ENCODE data around the gene OR52L1.
"Not testable (repeated sequence)": the region's sequence is repeated elsewhere in the genome, so short reads cannot be mapped to it uniquely, and the experiment has no call there.

The OR52L1 gene

GRCh38 chr11:5992604-5993251 lies 5.9 kb upstream of the OR52L1 start:
- no peak overlapping the region for H3K27ac ChIP-seq (ENCODE audit: low read length)

DNA sequence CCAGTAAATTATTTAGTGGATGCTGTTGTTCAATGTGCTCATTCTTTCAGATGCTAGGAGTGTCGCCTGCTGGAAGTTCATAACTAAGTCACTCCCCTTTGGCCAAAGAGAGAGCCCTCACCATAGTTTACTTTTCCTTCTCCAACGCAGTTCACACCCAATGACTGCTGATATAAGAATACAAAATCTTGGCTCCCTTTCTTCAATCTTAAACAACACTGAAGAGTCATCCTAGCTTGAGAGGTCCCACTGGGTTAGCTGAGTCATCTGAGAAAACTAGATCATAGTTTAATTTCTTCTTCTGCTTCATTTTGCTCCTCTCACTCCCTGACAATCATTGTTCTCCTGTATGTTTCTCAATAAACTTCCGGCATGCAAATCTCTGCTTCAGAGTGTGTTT lies 5.4 kb upstream of the OR52L1 start:
- no peak overlapping the region for H3K4me3 ChIP-seq (ENCODE audit: low read depth in 1 of 2, low read length in 2 of 2)
- H3K27ac ChIP-seq (ENCODE audit: low read length): no peak overlapping the region
- H3K4me1 ChIP-seq (ENCODE audit: control insufficient read depth in 1 of 2, insufficient read depth in 2 of 2, low read length in 2 of 2): no peaks in the 10 kb centered on the region
- no peaks in the 10 kb centered on the region for H3K9me3 ChIP-seq (ENCODE audit: control insufficient read depth in 1 of 2, low read length in 2 of 2)
- no peaks in the 10 kb centered on the region for H3K36me3 ChIP-seq (ENCODE audit: control insufficient read depth in 1 of 2, insufficient read depth in 2 of 2, low read length in 2 of 2)
- H3K27me3 ChIP-seq (ENCODE audit: low read depth, low read length): no peaks in the 10 kb centered on the region

More at GRCh38 chr11:5992604-5993251, 5.9 kb upstream of the OR52L1 start:
- no peaks in the 10 kb centered on the region for H3K4me1 ChIP-seq (ENCODE audit: control insufficient read depth in 1 of 2, insufficient read depth in 2 of 2, low read length in 2 of 2)
- no peak overlapping the region for H3K4me3 ChIP-seq (ENCODE audit: low read depth in 1 of 2, low read length in 2 of 2)
- no peaks in the 10 kb centered on the region for H3K36me3 ChIP-seq (ENCODE audit: control insufficient read depth in 1 of 2, insufficient read depth in 2 of 2, low read length in 2 of 2)
- no peaks in the 10 kb centered on the region for H3K9me3 ChIP-seq (ENCODE audit: control insufficient read depth in 1 of 2, low read length in 2 of 2)
- no peaks in the 10 kb centered on the region for H3K27me3 ChIP-seq (ENCODE audit: low read depth, low read length)

DNA sequence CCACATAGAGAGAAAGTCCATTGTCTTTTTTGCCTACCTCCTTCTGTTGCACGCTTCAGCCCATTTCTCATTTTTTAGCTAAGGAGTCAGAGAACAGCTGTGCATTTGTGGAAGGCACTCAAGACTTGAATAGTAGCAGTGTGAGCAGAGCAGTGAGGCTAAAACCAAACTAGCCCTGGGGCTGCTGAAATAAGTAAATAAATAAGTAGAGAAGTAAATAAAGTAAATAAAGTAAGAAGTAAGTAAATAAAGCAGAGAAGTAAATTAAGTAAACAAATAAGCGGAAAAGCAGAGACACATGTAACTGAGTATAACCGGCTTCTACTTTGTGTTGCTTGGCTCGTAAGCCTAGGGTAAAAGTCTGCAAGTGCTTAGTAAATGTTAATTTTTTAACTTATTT lies 2.4 kb upstream of the OR52L1 start:
- no peak overlapping the region for H3K27ac ChIP-seq (ENCODE audit: low read length)
- H3K4me1 ChIP-seq (ENCODE audit: control insufficient read depth in 1 of 2, insufficient read depth in 2 of 2, low read length in 2 of 2): no peaks in the 10 kb centered on the region
- no peaks in the 10 kb centered on the region for H3K36me3 ChIP-seq (ENCODE audit: control insufficient read depth in 1 of 2, insufficient read depth in 2 of 2, low read length in 2 of 2)
- no peaks in the 10 kb centered on the region for H3K9me3 ChIP-seq (ENCODE audit: control insufficient read depth in 1 of 2, low read length in 2 of 2)
- no peaks in the 10 kb centered on the region for H3K27me3 ChIP-seq (ENCODE audit: low read depth, low read length)
- H3K4me3 ChIP-seq (ENCODE audit: low read depth in 1 of 2, low read length in 2 of 2): no peak overlapping the region

GRCh38 chr11:5983443-5983842 lies 3.3 kb downstream of the OR52L1 start:
- H3K27ac ChIP-seq (ENCODE audit: low read length): no peak overlapping the region
- H3K4me3 ChIP-seq (ENCODE audit: low read depth in 1 of 2, low read length in 2 of 2): no peak overlapping the region
- H3K9me3 ChIP-seq (ENCODE audit: control insufficient read depth in 1 of 2, low read length in 2 of 2): no peaks in the 10 kb centered on the region
- H3K27me3 ChIP-seq (ENCODE audit: low read depth, low read length): no peaks in the 10 kb centered on the region
- H3K4me1 ChIP-seq (ENCODE audit: control insufficient read depth in 1 of 2, insufficient read depth in 2 of 2, low read length in 2 of 2): no peaks in the 10 kb centered on the region
- H3K36me3 ChIP-seq (ENCODE audit: control insufficient read depth in 1 of 2, insufficient read depth in 2 of 2, low read length in 2 of 2): no peaks in the 10 kb centered on the region

- no peaks in the 10 kb centered on the region for H3K36me3 ChIP-seq (ENCODE audit: control insufficient read depth in 1 of 2, insufficient read depth in 2 of 2, low read length in 2 of 2)
- H3K4me1 ChIP-seq (ENCODE audit: control insufficient read depth in 1 of 2, insufficient read depth in 2 of 2, low read length in 2 of 2): no peaks in the 10 kb centered on the region
These were observed 13.3 kb downstream of the OR52L1 start for GRCh38 chr11:5973530-5973929.

GRCh38 chr11:5968394-5968793 lies 18.4 kb downstream of the OR52L1 start, which contains the start of gene OR56A5:
Gene OR56A5, minus strand, starts transcription at chr11:5968494. Its CDS starts 0 bp downstream, at chr11:5968494.
- Histone ChIP-seq H3K27me3 (ENCODE audit: low read depth, low read length) (no peaks in the 10 kb centered on the region), H3K36me3 (ENCODE audit: control insufficient read depth in 1 of 2, insufficient read depth in 2 of 2, low read length in 2 of 2) (no peaks in the 10 kb centered on the region), H3K9me3 (ENCODE audit: control insufficient read depth in 1 of 2, low read length in 2 of 2) (peaks cover 2 to 6% of the 10 kb centered on the region in 2 donors), H3K4me1 (ENCODE audit: control insufficient read depth in 1 of 2, insufficient read depth in 2 of 2, low read length in 2 of 2) (no peaks in the 10 kb centered on the region), H3K27ac (ENCODE audit: low read length) (no peak within 1 kb of the TSS), H3K4me3 (ENCODE audit: low read depth in 1 of 2, low read length in 2 of 2) (no peak within 1 kb of the TSS)

More at GRCh38 chr11:5973530-5973929, 13.3 kb downstream of the OR52L1 start:
- no peaks in the 10 kb centered on the region for H3K27me3 ChIP-seq (ENCODE audit: low read depth, low read length)
- H3K4me3 ChIP-seq (ENCODE audit: low read depth in 1 of 2, low read length in 2 of 2): no peak overlapping the region
- H3K9me3 ChIP-seq (ENCODE audit: control insufficient read depth in 1 of 2, low read length in 2 of 2): no peaks in the 10 kb centered on the region
- no peak overlapping the region for H3K27ac ChIP-seq (ENCODE audit: low read length)

- H3K36me3 ChIP-seq (ENCODE audit: control insufficient read depth in 1 of 2, insufficient read depth in 2 of 2, low read length in 2 of 2): no peaks in the 10 kb centered on the region
- H3K4me1 ChIP-seq (ENCODE audit: control insufficient read depth in 1 of 2, insufficient read depth in 2 of 2, low read length in 2 of 2): no peaks in the 10 kb centered on the region
- no peak overlapping the region for H3K4me3 ChIP-seq (ENCODE audit: low read depth in 1 of 2, low read length in 2 of 2)
- no peak overlapping the region for H3K27ac ChIP-seq (ENCODE audit: low read length)
- H3K27me3 ChIP-seq (ENCODE audit: low read depth, low read length): no peaks in the 10 kb centered on the region
- H3K9me3 ChIP-seq (ENCODE audit: control insufficient read depth in 1 of 2, low read length in 2 of 2): peaks cover 7 to 11% of the 10 kb centered on the region in 2 donors
These were observed 19.1 kb downstream of the OR52L1 start for GRCh38 chr11:5967708-5968107.

- no peak overlapping the region for H3K4me3 ChIP-seq (ENCODE audit: low read depth in 1 of 2, low read length in 2 of 2)
- H3K27ac ChIP-seq (ENCODE audit: low read length): no peak overlapping the region
- H3K9me3 ChIP-seq (ENCODE audit: control insufficient read depth in 1 of 2, low read length in 2 of 2): peaks cover 7 to 11% of the 10 kb centered on the region in 2 donors
- no peaks in the 10 kb centered on the region for H3K4me1 ChIP-seq (ENCODE audit: control insufficient read depth in 1 of 2, insufficient read depth in 2 of 2, low read length in 2 of 2)
- no peaks in the 10 kb centered on the region for H3K36me3 ChIP-seq (ENCODE audit: control insufficient read depth in 1 of 2, insufficient read depth in 2 of 2, low read length in 2 of 2)
- H3K27me3 ChIP-seq (ENCODE audit: low read depth, low read length): no peaks in the 10 kb centered on the region
These were observed 19.8 kb downstream of the OR52L1 start for GRCh38 chr11:5966958-5967357.

GRCh38 chr11:5960704-5961320 lies 26.0 kb downstream of the OR52L1 start:
- H3K4me3 ChIP-seq (ENCODE audit: low read depth in 1 of 2, low read length in 2 of 2); H3K27me3 ChIP-seq (ENCODE audit: low read depth, low read length); H3K36me3 ChIP-seq (ENCODE audit: control insufficient read depth in 1 of 2, insufficient read depth in 2 of 2, low read length in 2 of 2); H3K4me1 ChIP-seq (ENCODE audit: control insufficient read depth in 1 of 2, insufficient read depth in 2 of 2, low read length in 2 of 2); H3K27ac ChIP-seq (ENCODE audit: low read length): not testable (repeated sequence)
- H3K9me3 ChIP-seq (ENCODE audit: control insufficient read depth in 1 of 2, low read length in 2 of 2): peaks cover 7 to 11% of the 10 kb centered on the region in 2 donors

DNA sequence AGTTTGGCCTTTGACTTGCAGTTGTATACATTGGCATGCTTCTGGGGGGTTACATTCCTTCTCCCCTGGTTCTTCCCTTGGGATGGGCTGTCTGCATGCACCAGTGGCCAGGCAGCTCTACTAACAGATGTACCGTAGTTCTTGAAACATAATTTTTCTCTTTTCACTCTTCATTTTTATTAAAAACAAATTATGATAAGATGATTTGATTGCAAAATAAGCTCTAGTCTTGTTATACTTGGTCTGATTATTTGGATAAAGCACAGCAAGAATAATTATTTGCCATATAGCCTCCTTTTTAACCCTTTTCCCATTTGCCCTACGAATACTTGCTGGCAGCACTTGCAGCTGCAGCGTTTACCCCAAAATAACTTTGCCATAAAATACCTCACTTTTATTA lies 31.2 kb downstream of the OR52L1 start:
- Histone ChIP-seq H3K27me3 (ENCODE audit: low read depth, low read length) (no peaks in the 10 kb centered on the region), H3K4me1 (ENCODE audit: control insufficient read depth in 1 of 2, insufficient read depth in 2 of 2, low read length in 2 of 2) (no peaks in the 10 kb centered on the region), H3K27ac (ENCODE audit: low read length) (no peak overlapping the region), H3K9me3 (ENCODE audit: control insufficient read depth in 1 of 2, low read length in 2 of 2) (no peaks in the 10 kb centered on the region), H3K4me3 (ENCODE audit: low read depth in 1 of 2, low read length in 2 of 2) (no peak overlapping the region), H3K36me3 (ENCODE audit: control insufficient read depth in 1 of 2, insufficient read depth in 2 of 2, low read length in 2 of 2) (no peaks in the 10 kb centered on the region)

DNA sequence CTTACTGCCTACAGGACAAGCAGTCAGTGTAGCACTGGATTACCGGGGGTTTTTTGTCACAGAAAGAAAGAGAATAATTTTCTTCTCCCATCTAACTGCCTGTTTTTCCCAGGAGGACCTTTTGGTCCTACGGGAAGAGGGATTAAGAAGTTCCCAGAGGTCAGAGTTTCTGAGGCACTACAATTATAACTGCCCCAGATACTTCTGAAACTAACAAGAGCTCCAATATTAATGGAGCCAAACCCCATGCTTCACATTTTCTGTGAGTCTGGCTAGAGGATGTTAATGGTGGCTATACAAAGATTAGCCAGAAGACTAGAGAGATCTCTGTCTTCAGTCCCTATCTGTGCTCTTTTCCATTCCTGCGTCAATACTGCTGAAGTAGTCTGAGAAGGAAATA lies 44.8 kb downstream of the OR52L1 start, which contains the start of gene OR56A3:
Gene OR56A3, plus strand, starts transcription at position 301 of the 400 bp plus-strand sequence. CDS start 5,096 bp downstream, outside the sequence.
- Histone ChIP-seq H3K4me3 (ENCODE audit: low read depth in 1 of 2, low read length in 2 of 2) (no peak within 1 kb of the TSS), H3K27ac (ENCODE audit: low read length) (no peak within 1 kb of the TSS), H3K4me1 (ENCODE audit: control insufficient read depth in 1 of 2, insufficient read depth in 2 of 2, low read length in 2 of 2) (no peaks in the 10 kb centered on the region), H3K27me3 (ENCODE audit: low read depth, low read length) (no peaks in the 10 kb centered on the region), H3K36me3 (ENCODE audit: control insufficient read depth in 1 of 2, insufficient read depth in 2 of 2, low read length in 2 of 2) (no peaks in the 10 kb centered on the region), H3K9me3 (ENCODE audit: control insufficient read depth in 1 of 2, low read length in 2 of 2) (peaks cover 0 to 5% of the 10 kb centered on the region in 2 donors)
